Activated CD4-positive, alpha-beta T cell treated with anti-CD3 and anti-CD28 coated beads, Interleukin-2, amount 50 U/mL, for 24 hours (primary cell): ENCODE measurements around the gene UBAP1.
A peak's percentile ranks its signal among the peaks of the same experiment; 100 is the strongest.
"Not testable (repeated sequence)": the region's sequence is repeated elsewhere in the genome, so short reads cannot be mapped to it uniquely, and the experiment has no call there.

Experiments used
- DNase-seq, 2 donors: peaks; one replicate each; pipeline ENCODE4 v3.0.0-alpha.2; 2020; ENCODE audit warnings: low read depth in 1 of 2, low spot score in 1 of 2

UBAP1 gene

GRCh38 chr9:34178436-34179212, at the start of gene UBAP1:
Gene UBAP1, plus strand, starts transcription at chr9:34179043. Its CDS starts 41,872 bp downstream, at chr9:34220915.
- peak; percentile 85 to 94 for DNase-seq

DNA sequence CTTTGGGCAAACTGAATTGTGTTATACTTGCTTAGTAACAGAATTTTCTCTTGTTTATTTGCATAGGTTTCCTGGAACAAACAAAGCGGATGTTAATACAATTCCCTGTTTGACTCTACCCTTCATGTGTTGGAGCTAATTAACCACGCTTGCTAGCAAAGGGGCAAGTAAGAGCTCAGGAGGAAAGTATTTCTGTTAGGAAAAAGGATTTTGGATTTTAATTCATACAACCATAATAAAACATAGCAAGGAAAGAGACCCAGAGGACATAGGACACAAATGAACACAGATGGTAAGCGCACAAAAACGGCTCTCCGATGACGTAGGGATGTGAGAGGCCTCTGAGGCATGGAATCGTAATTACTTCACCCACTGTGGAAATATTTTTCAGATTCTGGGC, 47.3 kb upstream of the UBAP1 start:
- no peak for DNase-seq

GRCh38 chr9:34133436-34133949, 45.4 kb upstream of the UBAP1 start:
- DNase-seq: no peak

GRCh38 chr9:34134521-34134920, 44.3 kb upstream of the UBAP1 start:
- no peak for DNase-seq

DNA sequence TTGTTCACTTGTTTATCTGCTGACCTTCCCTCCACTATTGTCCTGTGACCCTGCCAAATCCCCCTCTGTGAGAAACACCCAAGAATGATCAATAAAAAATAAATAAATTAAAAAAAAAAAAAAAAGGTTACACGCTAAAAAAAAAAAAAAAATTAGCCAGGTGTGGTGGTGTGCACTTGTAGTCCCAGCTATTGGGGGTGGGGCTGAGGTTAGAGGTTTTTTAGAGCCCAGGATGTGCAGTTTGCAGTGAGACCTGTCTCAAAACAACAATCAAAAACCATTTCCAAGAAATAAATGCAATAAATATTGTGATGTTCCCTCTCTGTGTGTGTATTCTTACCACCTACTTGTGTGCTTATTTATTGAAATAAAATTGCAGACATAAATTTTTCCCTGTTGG, 40.2 kb upstream of the UBAP1 start:
- not testable (repeated sequence) for DNase-seq

GRCh38 chr9:34139477-34140146, 39.2 kb upstream of the UBAP1 start:
- DNase-seq: no peak

- no peak for DNase-seq
Observed at GRCh38 chr9:34140853-34141252, 38.0 kb upstream of the UBAP1 start.

- no peak for DNase-seq
Observed at GRCh38 chr9:34143116-34143515, 35.7 kb upstream of the UBAP1 start.

- no peak for DNase-seq
Observed at GRCh38 chr9:34145165-34145564, 33.7 kb upstream of the UBAP1 start.

DNA sequence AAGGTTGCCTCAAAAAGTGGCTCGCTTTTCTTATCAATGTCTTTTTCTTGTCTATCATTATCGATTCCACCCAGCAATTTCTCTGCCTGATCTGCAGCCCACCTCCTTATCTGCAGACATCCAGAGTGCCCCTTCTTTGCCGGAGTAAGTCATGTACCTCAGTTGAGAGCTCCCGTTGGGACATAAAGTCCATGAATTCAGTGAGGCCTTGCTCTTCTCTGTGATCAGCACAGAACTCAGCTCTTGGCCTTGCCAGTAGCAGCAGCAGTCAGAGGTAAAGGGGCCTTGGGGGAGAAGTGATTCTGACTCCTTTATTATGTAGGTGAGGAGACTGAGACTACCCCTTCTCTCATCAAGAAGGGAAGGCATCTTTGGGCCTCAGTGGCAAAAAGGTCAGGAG, 27.4 kb upstream of the UBAP1 start:
- no peak for DNase-seq

DNA sequence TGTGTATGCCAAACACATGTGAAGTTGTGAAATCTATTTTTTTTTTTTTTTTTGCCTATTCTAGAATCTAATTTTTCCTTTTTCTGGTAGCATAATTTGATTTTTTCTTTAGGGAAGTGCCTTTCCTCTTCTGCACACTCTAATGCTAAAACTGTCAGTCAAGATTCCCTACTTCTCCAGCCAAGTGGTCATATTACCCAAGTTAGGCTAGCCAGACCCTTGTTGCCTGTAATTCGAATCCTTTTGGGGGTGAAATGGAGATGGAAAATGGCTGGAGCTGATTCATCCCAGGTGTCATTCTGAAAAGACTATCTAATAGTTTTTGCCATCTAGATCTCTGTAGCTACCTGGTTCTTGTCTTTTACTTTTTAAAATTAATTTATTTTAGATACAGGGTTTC, 24.8 kb upstream of the UBAP1 start:
- no peak for DNase-seq

DNA sequence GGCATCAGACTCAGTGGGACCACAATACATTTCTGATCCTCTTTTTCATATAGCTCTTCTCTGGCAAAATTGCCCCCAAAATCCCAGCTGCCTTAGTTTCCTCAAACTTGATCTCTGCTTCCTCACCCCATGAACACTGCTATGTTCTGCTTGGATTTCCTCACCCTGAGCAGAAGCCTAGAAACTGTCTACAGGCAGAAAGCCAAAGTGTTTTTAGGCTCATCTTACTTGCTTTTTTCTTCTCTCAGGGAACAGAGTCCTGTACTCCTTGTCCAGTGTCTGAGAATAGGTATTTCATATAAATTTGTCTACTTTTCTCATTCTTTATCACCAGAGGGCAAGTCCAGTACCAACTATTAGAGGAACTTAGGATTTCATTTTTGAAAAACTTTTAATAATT, 21.5 kb upstream of the UBAP1 start:
- DNase-seq: no peak

DNA sequence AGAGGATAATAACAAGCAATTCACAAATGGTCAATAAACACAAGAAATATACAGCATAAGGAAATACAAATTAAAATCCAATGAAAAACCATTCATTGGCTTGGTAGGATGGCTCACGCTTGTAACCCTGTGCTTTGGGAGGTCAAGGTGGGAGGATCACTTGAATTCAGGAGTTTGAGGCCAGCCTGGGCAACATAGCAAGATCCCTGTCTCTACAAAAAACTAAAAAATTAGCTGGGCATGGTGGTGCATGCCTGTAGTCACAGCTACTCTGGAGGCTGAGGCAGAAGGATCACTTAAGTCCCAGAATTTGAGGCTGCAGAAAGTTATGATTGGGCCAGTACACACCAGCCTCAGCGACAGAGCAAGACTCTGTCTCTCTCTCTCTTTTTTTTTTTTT, 20.9 kb upstream of the UBAP1 start:
- DNase-seq: no peak

DNA sequence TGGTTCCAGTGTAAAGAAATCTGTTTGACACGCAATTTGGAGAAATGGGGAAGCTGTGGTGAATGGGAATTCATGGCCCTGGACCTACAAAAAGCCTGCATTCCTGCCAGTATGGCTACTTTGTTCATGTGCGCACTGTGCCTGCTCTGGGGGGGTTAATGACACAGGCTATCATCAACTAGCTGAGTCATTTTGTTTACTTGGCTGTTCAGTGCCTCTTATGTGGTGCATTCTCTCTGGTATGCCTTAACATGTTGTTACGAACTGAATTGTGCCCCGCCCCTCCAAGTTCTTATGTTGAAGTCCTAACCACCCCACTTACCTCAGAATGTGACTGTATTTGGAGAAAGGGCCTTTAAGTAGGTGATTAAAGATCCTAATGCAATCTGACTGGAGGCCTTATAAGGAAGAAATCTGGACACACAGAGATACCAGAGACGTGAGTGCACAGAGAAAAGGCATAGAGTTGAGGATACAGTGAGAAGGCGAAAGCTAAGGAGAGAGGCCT, 20.4 kb upstream of the UBAP1 start:
- no peak for DNase-seq

DNA sequence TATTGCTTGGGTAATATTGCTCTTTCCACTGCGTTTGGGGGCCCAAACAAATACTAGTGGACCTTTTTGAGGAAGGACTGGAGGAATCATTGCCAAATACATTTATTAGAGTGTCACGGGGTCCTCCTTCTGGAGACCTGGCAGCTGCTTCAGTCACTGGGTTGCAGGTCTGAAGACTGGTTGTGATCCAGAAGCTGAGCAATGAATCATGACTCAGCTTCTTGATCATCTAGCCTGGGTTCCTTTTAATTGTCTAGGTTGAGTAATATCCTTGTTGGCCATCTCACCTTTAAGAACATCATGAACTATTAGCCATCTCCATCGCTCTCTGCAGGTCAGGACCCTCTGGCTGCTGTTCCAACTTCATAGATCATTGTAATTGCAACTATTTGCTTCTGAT, 15.4 kb upstream of the UBAP1 start:
- no peak for DNase-seq

DNA sequence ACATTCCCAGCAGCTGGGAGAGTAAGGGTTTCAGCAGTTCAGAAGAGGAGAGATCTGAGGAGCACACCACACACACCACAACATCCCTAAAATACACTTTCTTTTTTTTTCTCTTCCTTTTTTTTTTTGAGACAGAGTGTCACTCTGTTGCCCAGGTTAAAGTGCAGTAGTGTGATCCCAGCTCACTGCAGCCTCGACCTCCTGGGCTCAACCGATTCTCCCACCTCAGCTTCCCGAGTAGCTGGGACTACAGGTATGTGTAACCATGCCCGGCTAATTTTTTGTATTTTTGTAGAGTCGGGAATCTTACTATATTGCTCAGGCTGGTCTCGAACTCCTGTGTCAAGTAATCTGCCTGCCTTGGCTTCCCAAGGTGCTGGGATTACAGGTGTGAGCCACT, 9.7 kb upstream of the UBAP1 start:
- no peak for DNase-seq

DNA sequence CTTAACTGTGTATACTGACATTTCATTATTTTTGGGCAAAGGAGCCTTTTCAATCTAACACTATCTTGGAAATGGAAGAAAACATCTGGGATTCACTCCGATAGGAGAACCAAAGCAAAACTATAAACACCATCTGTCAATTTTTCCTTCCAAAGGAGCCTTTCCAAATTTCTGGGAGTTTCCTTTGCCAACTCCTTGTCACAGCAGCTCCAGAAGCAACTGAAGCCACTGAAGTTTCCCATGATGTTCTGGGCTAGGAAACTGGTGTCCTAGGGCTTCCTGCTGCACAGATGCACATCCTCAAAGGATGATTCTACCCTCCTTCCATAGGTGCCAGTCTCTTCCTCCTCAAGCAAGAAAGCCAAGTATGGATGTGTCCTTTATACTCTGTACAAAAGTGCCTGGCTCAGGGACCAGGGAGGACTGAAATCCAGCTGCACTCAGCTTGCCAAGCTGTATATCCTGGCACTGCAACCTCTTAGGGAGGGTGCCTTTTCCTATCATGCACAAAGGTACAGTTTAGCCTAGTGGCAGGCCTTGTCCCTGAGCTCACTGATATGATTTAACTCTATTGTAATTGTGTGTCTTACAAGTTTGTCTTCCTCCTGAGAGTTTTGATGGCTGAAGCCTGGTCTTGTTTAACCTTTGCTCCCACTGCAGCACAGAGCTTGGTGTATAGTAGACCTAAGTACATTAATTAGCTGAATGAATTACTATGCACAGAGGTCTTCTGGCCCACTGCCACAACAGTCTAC, 8.4 kb upstream of the UBAP1 start:
- no peak for DNase-seq

DNA sequence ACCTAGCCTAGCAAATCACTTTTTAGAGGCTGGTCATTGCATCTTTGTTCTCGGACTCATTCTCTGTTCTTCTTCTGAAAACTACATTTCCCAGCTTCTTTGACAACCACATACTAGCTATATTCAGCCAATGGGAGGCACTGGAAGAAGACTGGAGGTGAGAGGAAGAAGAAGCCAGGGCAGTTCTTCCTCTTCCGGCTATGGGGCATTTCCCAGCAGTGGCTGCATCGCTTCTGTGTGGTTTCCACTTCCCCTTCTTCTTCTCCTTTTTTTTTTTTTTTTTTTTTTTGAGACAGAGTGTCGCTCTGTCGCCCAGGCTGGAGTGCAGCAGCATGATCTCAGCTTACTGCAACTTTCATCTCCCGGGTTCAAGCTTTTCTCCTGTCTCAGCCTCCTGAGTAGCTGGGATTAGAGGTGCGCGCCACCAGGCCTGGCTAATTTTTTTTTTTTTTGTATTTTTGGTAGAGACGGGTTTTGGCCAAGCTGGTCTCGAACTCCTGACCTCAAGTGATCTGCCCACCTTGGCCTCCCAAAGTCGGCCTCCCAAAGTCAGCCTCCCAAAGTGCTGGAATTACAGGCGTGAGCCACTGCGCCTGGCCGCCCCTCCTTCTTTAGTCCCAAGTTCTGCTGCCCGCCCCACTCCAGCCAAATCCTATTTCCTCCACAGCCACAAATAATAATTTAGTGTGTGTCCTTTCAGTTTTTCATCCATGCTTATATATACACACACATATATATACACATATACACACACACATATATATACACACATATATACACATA, 6.9 kb upstream of the UBAP1 start:
- peak in 1 of 2 donors; percentile 13 for DNase-seq

DNA sequence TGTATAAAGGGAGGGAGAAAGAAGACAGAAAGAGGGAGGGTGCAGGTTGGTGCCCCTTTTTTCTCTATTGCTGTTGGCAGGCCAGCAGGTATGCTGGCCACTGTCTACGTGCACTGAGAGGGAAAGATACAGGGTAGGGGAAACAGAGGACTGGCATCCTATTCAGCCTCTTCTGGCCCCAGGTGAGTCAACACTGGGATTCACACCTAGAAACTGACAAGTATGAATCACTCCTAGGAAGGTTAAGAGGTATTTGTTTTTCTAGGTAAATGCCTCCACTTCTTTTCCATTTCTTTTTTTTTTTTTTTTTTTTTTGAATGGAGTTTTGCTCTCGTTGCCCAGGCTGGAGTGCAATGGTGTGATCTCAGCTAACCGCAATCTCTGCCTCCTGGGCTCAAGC, 2.8 kb upstream of the UBAP1 start:
- DNase-seq: no peak

DNA sequence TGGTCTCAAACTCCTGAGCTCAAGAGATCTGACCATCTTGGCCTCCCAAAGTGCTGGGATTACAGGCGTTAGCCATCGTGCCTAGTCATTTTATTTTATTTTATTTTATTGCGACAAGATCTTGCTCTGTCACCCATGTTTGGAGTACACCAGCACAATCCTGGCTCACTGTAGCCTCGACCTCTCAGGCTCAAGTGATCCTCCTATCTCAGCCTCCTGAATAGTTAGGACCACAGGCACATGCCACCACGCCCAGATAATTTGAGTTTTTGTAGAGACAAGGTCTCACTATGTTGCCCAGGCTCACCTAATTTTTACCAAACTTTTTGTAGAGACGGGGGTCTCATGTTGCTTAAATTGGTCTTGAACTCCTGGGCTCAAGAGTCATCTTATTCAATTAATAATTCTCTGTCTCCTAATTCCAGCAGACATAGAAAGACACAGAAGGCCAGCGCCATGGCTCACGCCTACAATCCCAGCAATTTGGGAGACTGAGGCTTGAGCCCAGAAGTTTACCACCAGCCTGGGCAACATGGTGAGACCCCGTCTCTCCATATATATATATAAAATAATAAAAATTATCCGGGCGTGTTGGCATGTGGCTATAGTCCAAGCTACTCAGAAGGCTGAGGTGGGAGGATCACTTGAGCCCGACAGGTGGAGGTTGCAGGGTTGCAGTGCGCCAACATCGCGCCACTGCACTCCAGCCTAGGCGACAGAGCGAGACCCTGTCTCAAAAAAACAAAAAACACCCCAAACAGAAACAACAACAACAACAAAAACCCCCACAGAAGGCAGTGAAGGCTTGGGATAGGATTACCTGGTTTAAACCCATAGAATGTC, 1.0 kb upstream of the UBAP1 start:
- no peak for DNase-seq
